ENCODE measurements around the gene PTK7.

Gene PTK7

GRCh38 chr6:43180985-43181384 lies 104.9 kb downstream of the PTK7 start:
- TF ChIP-seq NFIC (IDR thresholded peaks at IDR 0.05): no peak
- TF ChIP-seq TCF12 (IDR thresholded peaks at IDR 0.05; ENCODE audit: low read depth): no peak
- TF ChIP-seq CEBPB (IDR thresholded peaks at IDR 0.05): no peak
- no peak for TF ChIP-seq EP300 (IDR thresholded peaks at IDR 0.05; ENCODE audit: borderline replicate concordance)
- no peak for TF ChIP-seq MAX (IDR thresholded peaks at IDR 0.05)
- no peak for TF ChIP-seq USF1 (IDR thresholded peaks at IDR 0.05)
- TF ChIP-seq ZBTB7A (IDR thresholded peaks at IDR 0.05; ENCODE audit: low read depth): no peak
- TF ChIP-seq EGR1 (IDR thresholded peaks at IDR 0.05): no peak
- no peak for TF ChIP-seq TAF1 (IDR thresholded peaks at IDR 0.05; ENCODE audit: low read depth)
- no peak for TF ChIP-seq RAD21 (IDR thresholded peaks at IDR 0.05; ENCODE audit: low read depth)
- TF ChIP-seq CREB1 (IDR thresholded peaks at IDR 0.05; ENCODE audit: low read depth): no peak

- TF ChIP-seq CREB1 (IDR thresholded peaks at IDR 0.05; ENCODE audit: low read depth) (no peak), TAF1 (IDR thresholded peaks at IDR 0.05; ENCODE audit: low read depth) (no peak), TCF12 (IDR thresholded peaks at IDR 0.05; ENCODE audit: low read depth) (no peak), NFIC (IDR thresholded peaks at IDR 0.05) (no peak), RAD21 (IDR thresholded peaks at IDR 0.05; ENCODE audit: low read depth) (no peak)
Observed at GRCh38 chr6:43181621-43181941, 105.5 kb downstream of the PTK7 start.

- peak; percentile 60 for TF ChIP-seq EGR1 (IDR thresholded peaks at IDR 0.05)
- TF ChIP-seq MAX (IDR thresholded peaks at IDR 0.05): peak; percentile 91
- no peak; the same call in 1 of the 2 replicates for TF ChIP-seq TEAD4 (IDR thresholded peaks at IDR 0.05)
- TF ChIP-seq USF1 (IDR thresholded peaks at IDR 0.05): peak; percentile 86
- 0 out of 2 replicates have a peak, but pooled peaks have one; percentile 60 for TF ChIP-seq YY1 (IDR thresholded peaks at IDR 0.05; ENCODE audit: low read depth)
- peak; percentile 76 for TF ChIP-seq ZBTB7A (IDR thresholded peaks at IDR 0.05; ENCODE audit: low read depth)
- peak; percentile 72 for TF ChIP-seq TAF1 (IDR thresholded peaks at IDR 0.05; ENCODE audit: low read depth)
- TF ChIP-seq FOXM1 (IDR thresholded peaks at IDR 0.05; ENCODE audit: borderline replicate concordance, low read depth): no peak
- peak; percentile 71 for TF ChIP-seq TCF12 (IDR thresholded peaks at IDR 0.05; ENCODE audit: low read depth)
Observed at GRCh38 chr6:43181942-43182860, 106.1 kb downstream of the PTK7 start, which contains the start of gene CUL9. Gene CUL9 (plus strand): TSS chr6:43182196. CDS start chr6:43184311, 2,115 bp downstream.

GRCh38 chr6:43183441-43183840 lies 107.3 kb downstream of the PTK7 start:
- TF ChIP-seq USF1 (IDR thresholded peaks at IDR 0.05) (no peak), NFIC (IDR thresholded peaks at IDR 0.05) (no peak), EP300 (IDR thresholded peaks at IDR 0.05; ENCODE audit: borderline replicate concordance) (no peak), ZBTB7A (IDR thresholded peaks at IDR 0.05; ENCODE audit: low read depth) (no peak), YY1 (IDR thresholded peaks at IDR 0.05; ENCODE audit: low read depth) (no peak), MAX (IDR thresholded peaks at IDR 0.05) (no peak), FOXM1 (IDR thresholded peaks at IDR 0.05; ENCODE audit: borderline replicate concordance, low read depth) (no peak), TEAD4 (IDR thresholded peaks at IDR 0.05) (no peak), RAD21 (IDR thresholded peaks at IDR 0.05; ENCODE audit: low read depth) (no peak), CEBPB (IDR thresholded peaks at IDR 0.05) (no peak), EGR1 (IDR thresholded peaks at IDR 0.05) (no peak), TCF12 (IDR thresholded peaks at IDR 0.05; ENCODE audit: low read depth) (no peak), CREB1 (IDR thresholded peaks at IDR 0.05; ENCODE audit: low read depth) (no peak), REST (IDR thresholded peaks at IDR 0.05; ENCODE audit: low read depth) (no peak)

GRCh38 chr6:43184268-43184985 lies 108.3 kb downstream of the PTK7 start:
- no peak for TF ChIP-seq TEAD4 (IDR thresholded peaks at IDR 0.05)
- no peak for TF ChIP-seq NFIC (IDR thresholded peaks at IDR 0.05)
- no peak for TF ChIP-seq MAX (IDR thresholded peaks at IDR 0.05)
- TF ChIP-seq YY1 (IDR thresholded peaks at IDR 0.05; ENCODE audit: low read depth): no peak
- no peak for TF ChIP-seq TCF12 (IDR thresholded peaks at IDR 0.05; ENCODE audit: low read depth)
- TF ChIP-seq FOXM1 (IDR thresholded peaks at IDR 0.05; ENCODE audit: borderline replicate concordance, low read depth): no peak
- no peak for TF ChIP-seq TAF1 (IDR thresholded peaks at IDR 0.05; ENCODE audit: low read depth)
- no peak for TF ChIP-seq EGR1 (IDR thresholded peaks at IDR 0.05)
- TF ChIP-seq CREB1 (IDR thresholded peaks at IDR 0.05; ENCODE audit: low read depth): no peak
- TF ChIP-seq REST (IDR thresholded peaks at IDR 0.05; ENCODE audit: low read depth): no peak
- no peak for TF ChIP-seq RAD21 (IDR thresholded peaks at IDR 0.05; ENCODE audit: low read depth)
- no peak for TF ChIP-seq ZBTB7A (IDR thresholded peaks at IDR 0.05; ENCODE audit: low read depth)
- TF ChIP-seq EP300 (IDR thresholded peaks at IDR 0.05; ENCODE audit: borderline replicate concordance): no peak
- TF ChIP-seq USF1 (IDR thresholded peaks at IDR 0.05): no peak

All from Ishikawa (cell line).